ENCODE results near the gene GNA12. TPM values are rescaled to one million over a fixed set of nuclear protein-coding genes. Genes with fewer than 3 reads are reported as not detected.
"Not testable (repeated sequence)": the region's sequence is repeated elsewhere in the genome, so short reads cannot be mapped to it uniquely, and the experiment has no call there.

GNA12 gene
- total and polyA plus RNA-seq, 10 of the 15 experiments (the other 5 are each of a cell fraction or from before 2014, with no cell fraction given): 1.9 to 51.8 (median 12.6) TPM

GRCh38 chr7:2737771-2738540, 106.2 kb downstream of the GNA12 start:
- in situ Hi-C loops (cut with MboI): no loop called here
- TF ChIP-seq ZBED1 (IDR thresholded peaks at IDR 0.05; ENCODE audit: borderline replicate concordance): no peak
- TF ChIP-seq NFIC (IDR thresholded peaks at IDR 0.05; ENCODE audit: low read depth, low read length): no peak
- TF ChIP-seq SPI1 (IDR thresholded peaks at IDR 0.05; ENCODE audit: borderline replicate concordance, insufficient read depth, low read depth, low read length): no peak
- no peak for TF ChIP-seq CBX3 (IDR thresholded peaks at IDR 0.05; ENCODE audit: borderline replicate concordance, low read depth)
- TF ChIP-seq PAX5 (IDR thresholded peaks at IDR 0.05; ENCODE audit: borderline replicate concordance, low read depth, low read length): no peak
- no peak for TF ChIP-seq MEF2A (IDR thresholded peaks at IDR 0.05; ENCODE audit: insufficient read depth, low read depth, low read length)
- TF ChIP-seq SMAD1 (IDR thresholded peaks at IDR 0.05; ENCODE audit: low read depth, partially characterized antibody): no peak
- no peak for TF ChIP-seq PRDM15 (CRISPR knock-in tag; IDR thresholded peaks at IDR 0.05)
- H3K27me3 ChIP-seq (replicated peaks in 1 of 2; ENCODE audit: control insufficient read depth in 2 of 2, insufficient read depth in 2 of 2, low read length in 1 of 2): no peaks in the 10 kb centered on the region
- WGBS (ENCODE audit: insufficient coverage, insufficient replicate concordance, low lambda C conversion rate, missing lambda C conversion rate): 87% methylated on average over 18 of the region's 18 CpGs
- SMC1A ChIA-PET (ENCODE audit: uncharacterized antibody, unreplicated experiment): interaction anchor here (0.6 to 1.4 kb wide), 3 partner anchors 9 to 23 kb away, joined by 3 read pairs; no protein-coding TSS in a partner anchor
- FAIRE-seq: no peak
- intact Hi-C loops (cut with micrococcal nuclease; ENCODE audit: unreplicated experiment): no loop called here
- no TSS peak for BruUV-seq (replicated peaks)
- H3K9ac ChIP-seq (ENCODE audit: control insufficient read depth, insufficient read depth, low read length): no peak overlapping the region
- H3K4me2 ChIP-seq (ENCODE audit: control insufficient read depth, insufficient read depth): no peak overlapping the region
- H3K27ac ChIP-seq (ENCODE audit: control insufficient read depth, insufficient read depth): no peak overlapping the region
- no peak for DNase-seq (ENCODE audit: low read depth, low spot score)
- H3K79me2 ChIP-seq (ENCODE audit: control insufficient read depth, insufficient read depth, low read length): no peaks in the 10 kb centered on the region
- peaks cover 8% of the 10 kb centered on the region for H3K4me1 ChIP-seq (ENCODE audit: control insufficient read depth, insufficient read depth, low read length)
- no peak overlapping the region for H3K4me3 ChIP-seq
- ATAC-seq: no peak
- POLR2A ChIA-PET: no interaction called here
- H2AFZ ChIP-seq (ENCODE audit: control insufficient read depth, low read depth, low read length): no peak overlapping the region
- no peaks in the 10 kb centered on the region for H4K20me1 ChIP-seq (ENCODE audit: control insufficient read depth, insufficient read depth)
- CTCF ChIA-PET: interaction anchor here (0.9 to 1.2 kb wide), 2 partner anchors 13 to 17 kb away, joined by 3 read pairs; no protein-coding TSS in a partner anchor
- peaks cover 0 to 5% of the 10 kb centered on the region in 2 experiments; a peak in 2 of 4 replicates for H3K36me3 ChIP-seq (ENCODE audit: control insufficient read depth in 2 of 2, insufficient read depth in 2 of 2, low read length in 1 of 2)
- no peaks in the 10 kb centered on the region for H3K9me3 ChIP-seq (replicated peaks; ENCODE audit: control insufficient read depth, insufficient read depth, low read length)
- RAD21 ChIA-PET (ENCODE audit: unreplicated experiment): interaction anchor here (0.6 kb wide), 1 partner anchor 27 kb away, joined by 3 read pairs; no protein-coding TSS in a partner anchor

- RAD21 ChIA-PET (ENCODE audit: unreplicated experiment): interaction anchor here (0.6 kb wide), 1 partner anchor 27 kb away, joined by 3 read pairs; no protein-coding TSS in a partner anchor
- H3K4me3 ChIP-seq; ATAC-seq; H4K20me1 ChIP-seq (ENCODE audit: control insufficient read depth, insufficient read depth); H3K27me3 ChIP-seq (replicated peaks in 1 of 2; ENCODE audit: control insufficient read depth in 2 of 2, insufficient read depth in 2 of 2, low read length in 1 of 2); in situ Hi-C loops (cut with MboI); intact Hi-C loops (cut with micrococcal nuclease; ENCODE audit: unreplicated experiment); H2AFZ ChIP-seq (ENCODE audit: control insufficient read depth, low read depth, low read length); H3K36me3 ChIP-seq (ENCODE audit: control insufficient read depth in 2 of 2, insufficient read depth in 2 of 2, low read length in 1 of 2); DNase-seq (ENCODE audit: low read depth, low spot score); H3K27ac ChIP-seq (ENCODE audit: control insufficient read depth, insufficient read depth); H3K4me2 ChIP-seq (ENCODE audit: control insufficient read depth, insufficient read depth); H3K9ac ChIP-seq (ENCODE audit: control insufficient read depth, insufficient read depth, low read length); BruUV-seq (replicated peaks); FAIRE-seq; H3K9me3 ChIP-seq (replicated peaks; ENCODE audit: control insufficient read depth, insufficient read depth, low read length); H3K79me2 ChIP-seq (ENCODE audit: control insufficient read depth, insufficient read depth, low read length); H3K4me1 ChIP-seq (ENCODE audit: control insufficient read depth, insufficient read depth, low read length): not testable (repeated sequence)
- SMC1A ChIA-PET (ENCODE audit: uncharacterized antibody, unreplicated experiment): interaction anchor here (0.6 to 1.4 kb wide), 2 partner anchors 24 to 110 kb away, joined by 3 read pairs; no protein-coding TSS in a partner anchor
- CTCF ChIA-PET: interaction anchor here (0.9 to 1.2 kb wide), 2 partner anchors 14 to 23 kb away, joined by 3 read pairs; no protein-coding TSS in a partner anchor
- POLR2A ChIA-PET: interaction anchor here (0.7 kb wide), 2 partner anchors 17 to 29 kb away, joined by 3 to 6 read pairs; no protein-coding TSS in a partner anchor
- WGBS (ENCODE audit: insufficient coverage, insufficient replicate concordance, low lambda C conversion rate, missing lambda C conversion rate): 94% methylated on average over 12 of the region's 15 CpGs
Observed at GRCh38 chr7:2737005-2737743, 106.9 kb downstream of the GNA12 start.
